HG02610 (cell line): Measurements from ENCODE around the gene DLG5.

Experiments
- ATAC-seq: cut with Tn5 transposase; IDR thresholded peaks from one replicate; pipeline ENCODE4 v1.9.1; 2021; ENCODE audit warnings: mild to moderate bottlenecking, moderate library complexity; ENCODE audit not compliant: unreplicated experiment

Gene DLG5

GRCh38 chr10:77823811-77824542 is 102.6 kb downstream of the DLG5 start:
- no peak for ATAC-seq

GRCh38 chr10:77821551-77821950 is 105.0 kb downstream of the DLG5 start:
- ATAC-seq, result no peak

- no peak for ATAC-seq
These were observed 105.5 kb downstream of the DLG5 start for GRCh38 chr10:77821036-77821435.

GRCh38 chr10:77820349-77820748 is 106.2 kb downstream of the DLG5 start:
- no peak for ATAC-seq

GRCh38 chr10:77819210-77820112 is 107.1 kb downstream of the DLG5 start:
- ATAC-seq, result no peak

GRCh38 chr10:77818378-77818777 is 108.2 kb downstream of the DLG5 start:
- no peak for ATAC-seq

- ATAC-seq, result no peak
These were observed 109.0 kb downstream of the DLG5 start for GRCh38 chr10:77817541-77817940.

- no peak for ATAC-seq
These were observed 110.2 kb downstream of the DLG5 start for GRCh38 chr10:77816311-77816710.

GRCh38 chr10:77812741-77813140 is 113.8 kb downstream of the DLG5 start:
- ATAC-seq, result no peak

- ATAC-seq, result no peak
These were observed 114.6 kb downstream of the DLG5 start for GRCh38 chr10:77811831-77812430.

- no peak for ATAC-seq
These were observed 115.9 kb downstream of the DLG5 start for GRCh38 chr10:77810446-77811335.

- ATAC-seq, result no peak
These were observed 117.2 kb downstream of the DLG5 start for GRCh38 chr10:77809336-77809735.

- ATAC-seq, result no peak
These were observed 118.8 kb downstream of the DLG5 start for GRCh38 chr10:77807706-77808105.

GRCh38 chr10:77806511-77807157 is 119.9 kb downstream of the DLG5 start:
- no peak for ATAC-seq

- no peak for ATAC-seq
These were observed 120.9 kb downstream of the DLG5 start for GRCh38 chr10:77805676-77806075.

GRCh38 chr10:77804371-77804770 is 122.2 kb downstream of the DLG5 start:
- no peak for ATAC-seq

- peak; percentile 72 for ATAC-seq
These were observed 124.9 kb downstream of the DLG5 start for GRCh38 chr10:77801474-77802161.

GRCh38 chr10:77800738-77801266 is 125.8 kb downstream of the DLG5 start:
- ATAC-seq, result no peak

- no peak for ATAC-seq
These were observed 126.2 kb downstream of the DLG5 start for GRCh38 chr10:77800320-77800719.
